T-cell (primary cell): ENCODE measurements around the gene WDR54. TPM values are rescaled to one million over a fixed set of nuclear protein-coding genes. Genes with fewer than 3 reads are reported as not detected.
"Not testable (repeated sequence)": the region's sequence is repeated elsewhere in the genome, so short reads cannot be mapped to it uniquely, and the experiment has no call there.

Source experiments
- ATAC-seq, 4 experiments: fragments of 200-7000 bp in 3 of 4; fragments of 150-1000 bp in 1 of 4; cut with Tn5 transposase; replicated peaks in 1 of 4; 1 replicate in 3 of 4; 2 replicates in 1 of 4; pipeline ENCODE4 v1.10.0; 2021; ENCODE audit warnings: moderate library complexity in 3 of 4, mild to moderate bottlenecking in 2 of 4, moderate number of reproducible peaks in 1 of 4
- CTCF ChIA-PET, 2 donors: fragments of 300-600 bp; sonication (Branson Sonifier 250); formaldehyde crosslinking; loops; one replicate each; lab custom pipeline; 2022; ENCODE audit warnings: antibody characterized with exemption in 2 of 2; lab: Charles Lee
- POLR2A ChIA-PET, 2 donors: fragments of 300-600 bp; sonication (Branson Sonifier 250); formaldehyde crosslinking; loops; one replicate each; lab custom pipeline; 2022; ENCODE audit warnings: antibody characterized with exemption in 2 of 2; lab: Charles Lee
- DNase-seq, 35 experiments: peaks; one replicate each; pipeline versions ENCODE4 v3.0.0 to v3.0.0-alpha.2; 2013 to 2023
- H3K27ac ChIP-seq: one replicate; pipeline ENCODE4 v1.5.1; 2013; ENCODE audit warnings: low read length
- H3K27me3 ChIP-seq, 2 experiments: replicated peaks in 1 of 2; 1 replicate in 1 of 2; 2 replicates in 1 of 2; pipeline versions ENCODE4 v1.6.1 to v1.7.0; 2013; ENCODE audit warnings: low read length in 1 of 2, mixed read lengths in 1 of 2; ENCODE audit not compliant: control insufficient read depth in 2 of 2, insufficient read depth in 2 of 2; ENCODE audit errors: extremely low read depth in 1 of 2
- H3K36me3 ChIP-seq, 2 donors: 1 replicate in 1 of 2; 2 replicates in 1 of 2; pipeline versions ENCODE4 v1.6.1 to v1.7.0; 2013; ENCODE audit warnings: low read length in 1 of 2; ENCODE audit not compliant: control insufficient read depth in 2 of 2, insufficient read depth in 1 of 2; ENCODE audit errors: extremely low read depth in 1 of 2
- H3K4me1 ChIP-seq, 2 experiments: 1 replicate in 1 of 2; 2 replicates in 1 of 2; pipeline versions ENCODE4 v1.6.1 to v1.7.0; 2013; ENCODE audit warnings: low read length in 2 of 2, mixed read lengths in 1 of 2; ENCODE audit not compliant: insufficient read depth in 2 of 2, control insufficient read depth in 1 of 2; ENCODE audit errors: extremely low read depth in 1 of 2
- H3K4me3 ChIP-seq, 2 donors: 1 replicate in 1 of 2; 2 replicates in 1 of 2; pipeline versions ENCODE4 v1.5.1 to v1.7.0; 2013; ENCODE audit warnings: mild to moderate bottlenecking in 2 of 2, low read length in 1 of 2, moderate library complexity in 1 of 2; ENCODE audit not compliant: control insufficient read depth in 1 of 2; ENCODE audit errors: extremely low read depth in 1 of 2
- H3K9me3 ChIP-seq: 2 replicates; pipeline ENCODE4 v1.7.0; 2013
- H3K27ac Mint-ChIP-seq, 2 donors: one replicate each; pipeline ENCODE4 v1.8.0; 2020 to 2021; ENCODE audit warnings: mild to moderate bottlenecking in 2 of 2, mixed read lengths in 2 of 2
- H3K27me3 Mint-ChIP-seq, 2 donors: one replicate each; pipeline ENCODE4 v1.8.0; 2021 to 2022; ENCODE audit warnings: mixed read lengths in 2 of 2
- H3K36me3 Mint-ChIP-seq: one replicate; pipeline ENCODE4 v1.8.0; 2021; ENCODE audit warnings: mixed read lengths
- H3K4me1 Mint-ChIP-seq, 3 donors: one replicate each; pipeline ENCODE4 v1.8.0; 2020 to 2022; ENCODE audit warnings: mixed read lengths in 3 of 3, mild to moderate bottlenecking in 1 of 3
- H3K4me3 Mint-ChIP-seq, 3 donors: one replicate each; pipeline ENCODE4 v1.8.0; 2020 to 2022; ENCODE audit warnings: mild to moderate bottlenecking in 3 of 3, mixed read lengths in 3 of 3, moderate library complexity in 3 of 3
- H3K9me3 Mint-ChIP-seq, 3 donors: one replicate each; pipeline ENCODE4 v1.8.0; 2020 to 2022; ENCODE audit warnings: mixed read lengths in 3 of 3
- WGBS: methylation state at CpG from one replicate; pipeline ENCODE4 v1.1.5; 2013; ENCODE audit warnings: missing lambda C conversion rate; ENCODE audit not compliant: insufficient coverage; 5-methylcytosine and 5-hydroxymethylcytosine counted together
- total RNA-seq, 35 experiments: library from RNA in 6 of 35; stranded (reverse) in 6 of 35; fragments of 120-200 nt in 1 of 35; gene quantifications; one replicate each; pipeline versions ENCODE4 v1.2.1 to v1.2.4 and lab custom pipeline; 2013 to 2026

The WDR54 gene
- total RNA-seq, 5 donors from 2014 or later (not counting 1 experiment from before 2014, with no cell fraction given) = 31.4 to 46.8 (median 45.4) TPM

- peaks cover 13 to 15% (median 14%) of the 10 kb centered on the region in 3 donors for H3K4me1 Mint-ChIP-seq
- CTCF ChIA-PET = interaction anchor here in 1 of 2 donors (0.7 kb wide), 1 partner anchor 31 kb away, joined by 3 read pairs; no protein-coding TSS in a partner anchor
- POLR2A ChIA-PET, H3K36me3 ChIP-seq, ATAC-seq, H3K9me3 ChIP-seq, H3K36me3 Mint-ChIP-seq, H3K27ac ChIP-seq, DNase-seq, H3K9me3 Mint-ChIP-seq, H3K27ac Mint-ChIP-seq: not testable (repeated sequence)
- H3K4me3 Mint-ChIP-seq = peak overlapping the region; percentile 56 to 77 (median 59)
- 100% methylated on average over 2 of the region's 16 CpGs for WGBS
- peak overlapping the region in 1 of 2 donors; percentile 35 for H3K4me3 ChIP-seq
- peaks cover 0 to 26% of the 10 kb centered on the region in 2 experiments for H3K4me1 ChIP-seq
- peaks cover 4 to 54% of the 10 kb centered on the region in 2 experiments for H3K27me3 ChIP-seq
- H3K27me3 Mint-ChIP-seq = peaks cover 21 to 44% of the 10 kb centered on the region in 2 donors
These were observed 21.2 kb downstream of the WDR54 start for GRCh38 chr2:74442483-74443297.

DNA sequence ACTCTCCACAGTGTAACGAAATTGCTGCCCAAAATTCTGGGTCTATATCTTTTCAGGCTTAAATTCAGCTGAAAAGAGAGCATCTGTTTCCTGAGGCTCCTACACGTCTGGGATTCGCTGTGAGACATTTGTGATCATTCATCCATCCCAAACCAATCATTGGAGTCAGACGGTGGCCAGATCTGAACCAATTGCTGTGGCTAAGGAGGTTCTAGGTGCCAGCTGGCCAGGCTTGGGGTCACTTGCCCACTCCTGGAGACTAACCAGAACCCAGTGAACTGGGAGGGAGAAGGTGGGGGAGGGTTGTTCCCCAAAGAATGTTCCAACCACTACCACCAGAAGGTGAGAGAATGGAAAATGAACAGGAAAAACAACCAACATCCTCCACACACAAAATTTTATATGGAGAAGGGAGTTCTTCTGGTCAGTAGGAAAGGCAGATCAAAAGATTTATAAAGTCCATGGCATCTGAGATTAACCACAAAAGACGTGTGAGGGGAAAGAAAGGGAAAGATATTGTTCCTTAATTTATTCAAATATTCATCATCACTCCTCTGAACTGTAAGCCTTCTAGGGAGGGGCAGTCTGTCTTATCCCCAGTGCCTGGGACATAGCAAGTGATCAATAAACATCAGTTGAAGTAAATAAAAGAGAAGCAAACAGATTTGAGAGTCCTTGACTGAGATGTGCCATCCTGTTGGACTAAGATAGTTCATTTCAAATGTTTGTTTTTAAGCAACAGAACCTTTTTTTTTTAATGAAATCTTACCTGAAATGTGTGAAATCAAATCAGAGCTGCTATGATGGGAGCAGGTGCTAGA lies 23.2 kb downstream of the WDR54 start:
- Histone ChIP-seq H3K36me3 (no peaks in the 10 kb centered on the region), H3K27ac (no peak overlapping the region), H3K27me3 (peaks cover 4 to 44% of the 10 kb centered on the region in 2 experiments), H3K4me1 (peaks cover 0 to 26% of the 10 kb centered on the region in 2 experiments), H3K9me3 (no peaks in the 10 kb centered on the region), H3K4me3 (no peak overlapping the region)
- 38% methylated on average over 1 of the region's 5 CpGs for WGBS
- ATAC-seq (no peak), DNase-seq (no peak)
- no peak overlapping the region for H3K27ac Mint-ChIP-seq
- H3K27me3 Mint-ChIP-seq = peaks cover 13 to 31% of the 10 kb centered on the region in 2 donors
- no peak overlapping the region for H3K4me3 Mint-ChIP-seq
- ChIA-PET POLR2A (interaction anchor here in 1 of 2 donors (0.6 kb wide), 1 partner anchor 64 kb away, joined by 3 read pairs; no protein-coding TSS in a partner anchor), CTCF (interaction anchor here in 1 of 2 donors (0.6 kb wide), 1 partner anchor 227 kb away, joined by 3 read pairs; no protein-coding TSS in a partner anchor)
- H3K36me3 Mint-ChIP-seq = no peaks in the 10 kb centered on the region
- no peaks in the 10 kb centered on the region for H3K9me3 Mint-ChIP-seq
- H3K4me1 Mint-ChIP-seq = peaks cover 13 to 15% (median 13%) of the 10 kb centered on the region in 3 donors

GRCh38 chr2:74447230-74447999 lies 25.9 kb downstream of the WDR54 start:
- POLR2A ChIA-PET = no interaction called here
- ATAC-seq = no peak

DNA sequence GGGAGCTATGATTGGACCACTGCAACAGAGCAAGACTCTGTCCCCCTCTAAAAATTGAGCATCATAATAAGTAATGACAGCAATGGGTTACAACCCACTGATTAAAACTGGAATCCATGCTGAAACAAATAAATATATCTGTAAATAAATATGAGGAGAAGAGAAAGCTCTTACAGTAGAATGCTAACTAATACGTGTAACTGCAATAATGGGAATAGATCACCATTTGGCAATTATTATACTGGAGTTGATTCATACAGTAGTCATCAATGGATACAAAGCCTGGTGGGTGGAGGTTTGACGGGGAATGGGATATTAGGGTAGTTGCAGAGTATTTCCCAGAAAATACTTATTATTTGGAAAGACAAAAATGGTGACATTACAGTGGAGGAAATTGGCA lies 27.2 kb downstream of the WDR54 start:
- no peaks in the 10 kb centered on the region for H3K36me3 ChIP-seq
- Mint-ChIP-seq H3K9me3 (no peaks in the 10 kb centered on the region), H3K36me3 (no peaks in the 10 kb centered on the region), H3K27ac (no peak overlapping the region), H3K27me3 (peaks cover 3 to 8% of the 10 kb centered on the region in 2 donors), H3K4me1 (peaks cover 11 to 17% (median 15%) of the 10 kb centered on the region in 3 donors), H3K4me3 (no peak overlapping the region)
- ChIA-PET CTCF (no interaction called here), POLR2A (no interaction called here)
- peaks cover 8 to 16% of the 10 kb centered on the region in 2 experiments for H3K4me1 ChIP-seq
- H3K27me3 ChIP-seq = peaks cover 0 to 6% of the 10 kb centered on the region in 2 experiments
- 100% methylated on average over 1 of the region's 2 CpGs for WGBS
- H3K27ac ChIP-seq = no peak overlapping the region
- no peaks in the 10 kb centered on the region for H3K9me3 ChIP-seq
- no peak for ATAC-seq
- H3K4me3 ChIP-seq = no peak overlapping the region
- DNase-seq = no peak

More at GRCh38 chr2:74447230-74447999, 25.9 kb downstream of the WDR54 start:
- Mint-ChIP-seq H3K27me3 (peaks cover 5 to 13% of the 10 kb centered on the region in 2 donors), H3K4me3 (no peak overlapping the region), H3K9me3 (no peaks in the 10 kb centered on the region), H3K4me1 (peaks cover 3 to 8% (median 6%) of the 10 kb centered on the region in 3 donors), H3K36me3 (no peaks in the 10 kb centered on the region), H3K27ac (no peak overlapping the region)
- Histone ChIP-seq H3K4me3 (no peak overlapping the region), H3K9me3 (no peaks in the 10 kb centered on the region), H3K27me3 (peaks cover under 1 to 18% of the 10 kb centered on the region in 2 experiments), H3K4me1 (peaks cover 2 to 7% of the 10 kb centered on the region in 2 experiments), H3K36me3 (no peaks in the 10 kb centered on the region), H3K27ac (no peak overlapping the region)
- no peak for DNase-seq
- 100% methylated on average over 1 of the region's 5 CpGs for WGBS
- CTCF ChIA-PET = no interaction called here

DNA sequence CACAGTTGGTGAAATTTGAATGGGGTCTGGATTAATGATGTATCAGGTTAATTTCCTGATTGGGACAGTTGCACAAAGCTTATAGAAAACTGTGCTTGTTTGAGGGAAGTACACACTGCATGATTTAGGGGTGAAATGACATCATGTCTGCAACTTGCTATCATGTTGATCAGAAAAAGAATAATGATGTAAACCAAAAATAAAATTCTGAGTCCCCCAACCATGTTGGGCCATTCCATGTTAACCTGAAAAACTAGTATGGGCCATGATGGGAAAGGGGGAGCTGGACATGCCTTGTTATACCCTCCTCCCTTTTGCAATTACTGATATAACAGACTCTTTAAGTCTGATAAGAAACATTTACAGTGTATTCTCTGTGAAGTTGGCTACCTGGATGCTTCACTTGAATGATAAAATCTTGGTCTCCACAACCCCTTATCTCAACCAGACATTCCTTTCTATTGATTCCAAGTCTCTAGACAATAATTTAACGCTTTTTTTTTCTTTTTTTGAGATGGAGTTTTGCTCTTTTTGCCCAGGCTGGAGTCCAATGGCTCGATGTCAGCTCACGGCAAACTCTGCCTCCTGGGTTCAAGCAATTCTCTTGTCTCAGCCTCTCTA lies 29.1 kb downstream of the WDR54 start:
- H3K9me3 Mint-ChIP-seq = no peaks in the 10 kb centered on the region
- no peak overlapping the region for H3K27ac Mint-ChIP-seq
- POLR2A ChIA-PET = no interaction called here
- no peak for ATAC-seq
- H3K27me3 ChIP-seq = no peaks in the 10 kb centered on the region
- no peak overlapping the region for H3K4me3 ChIP-seq
- no peak overlapping the region for H3K27ac ChIP-seq
- peaks cover 0 to 2% of the 10 kb centered on the region in 2 donors for H3K27me3 Mint-ChIP-seq
- no peaks in the 10 kb centered on the region for H3K36me3 Mint-ChIP-seq
- peaks cover 26 to 30% (median 29%) of the 10 kb centered on the region in 3 donors for H3K4me1 Mint-ChIP-seq
- 100% methylated on average over 2 of the region's 3 CpGs for WGBS
- no peaks in the 10 kb centered on the region for H3K9me3 ChIP-seq
- no peak overlapping the region for H3K4me3 Mint-ChIP-seq
- CTCF ChIA-PET = interaction anchor here in 1 of 2 donors (0.6 kb wide), 1 partner anchor 52 kb away, joined by 3 read pairs; no protein-coding TSS in a partner anchor
- DNase-seq = no peak
- no peaks in the 10 kb centered on the region for H3K36me3 ChIP-seq
- H3K4me1 ChIP-seq = peaks cover 17 to 24% of the 10 kb centered on the region in 2 experiments
